ENCODE data around the gene MSX1.

The MSX1 gene

GRCh38 chr4:4841156-4841555 lies 18.3 kb upstream of the MSX1 start:
- DNase-seq, result no peak

- no peak for DNase-seq
Observed at GRCh38 chr4:4842476-4843441, 16.7 kb upstream of the MSX1 start.

- DNase-seq, result no peak
Observed at GRCh38 chr4:4843635-4844291, 15.7 kb upstream of the MSX1 start.

GRCh38 chr4:4845027-4845426 lies 14.4 kb upstream of the MSX1 start:
- no peak for DNase-seq

- no peak for DNase-seq
Observed at GRCh38 chr4:4847011-4847410, 12.5 kb upstream of the MSX1 start.

GRCh38 chr4:4848540-4848939 lies 10.9 kb upstream of the MSX1 start:
- no peak for DNase-seq

GRCh38 chr4:4849106-4849505 lies 10.4 kb upstream of the MSX1 start:
- DNase-seq, result no peak

- no peak for DNase-seq
Observed at GRCh38 chr4:4849524-4850193, 9.8 kb upstream of the MSX1 start.

GRCh38 chr4:4851081-4851480 lies 8.4 kb upstream of the MSX1 start:
- no peak for DNase-seq

GRCh38 chr4:4851906-4852305 lies 7.6 kb upstream of the MSX1 start:
- DNase-seq, result no peak

- DNase-seq, result peak; percentile 16
Observed at GRCh38 chr4:4852591-4853362, 6.7 kb upstream of the MSX1 start.

GRCh38 chr4:4853371-4853823 lies 6.1 kb upstream of the MSX1 start:
- no peak for DNase-seq

GRCh38 chr4:4853921-4854648 lies 5.4 kb upstream of the MSX1 start:
- no peak for DNase-seq

GRCh38 chr4:4854649-4855295 lies 4.7 kb upstream of the MSX1 start:
- no peak for DNase-seq

GRCh38 chr4:4855301-4856070 lies 4.0 kb upstream of the MSX1 start:
- no peak for DNase-seq

GRCh38 chr4:4856071-4857000 lies 3.1 kb upstream of the MSX1 start:
- no peak for DNase-seq

GRCh38 chr4:4857001-4857808 lies 2.3 kb upstream of the MSX1 start:
- DNase-seq, result no peak

GRCh38 chr4:4857809-4858508 lies 1.5 kb upstream of the MSX1 start:
- DNase-seq, result no peak
